Subcutaneous abdominal adipose tissue (tissue), 5 donors: ENCODE measurements around the gene OBSCN.

Experiments used
- H3K27ac ChIP-seq: one replicate; pipeline ENCODE4 v1.7.0; 2013; ENCODE audit warnings: low read depth, mild to moderate bottlenecking, inconsistent platforms, low read length, moderate library complexity
- H3K27me3 ChIP-seq, 5 donors: one replicate each; pipeline ENCODE4 v1.7.0; 2013; ENCODE audit warnings: low read length in 5 of 5, inconsistent platforms in 1 of 5; ENCODE audit not compliant: control insufficient read depth in 5 of 5, insufficient read depth in 4 of 5
- H3K36me3 ChIP-seq, 5 donors: one replicate each; pipeline ENCODE4 v1.7.0; 2013; ENCODE audit warnings: low read length in 5 of 5; ENCODE audit not compliant: control insufficient read depth in 5 of 5, insufficient read depth in 5 of 5
- H3K4me1 ChIP-seq, 5 donors: one replicate each; pipeline ENCODE4 v1.7.0; 2013; ENCODE audit warnings: low read length in 5 of 5, mild to moderate bottlenecking in 3 of 5, moderate library complexity in 1 of 5; ENCODE audit not compliant: control insufficient read depth in 5 of 5, insufficient read depth in 5 of 5
- H3K4me3 ChIP-seq, 5 donors: one replicate each; pipeline ENCODE4 v1.7.0; 2013; ENCODE audit warnings: low read length in 5 of 5, low read depth in 1 of 5
- H3K9ac ChIP-seq, 5 donors: one replicate each; pipeline ENCODE4 v1.7.0; 2013; ENCODE audit warnings: low read length in 5 of 5, mild to moderate bottlenecking in 4 of 5, moderate library complexity in 3 of 5
- H3K9me3 ChIP-seq, 5 donors: one replicate each; pipeline ENCODE4 v1.7.0; 2013; ENCODE audit warnings: low read length in 5 of 5; ENCODE audit not compliant: control insufficient read depth in 5 of 5
- donor health status: healthy.
- donor health status: healthy.
- donor health status: healthy.
- donor health status: healthy.
- donor health status: healthy.

Gene OBSCN

GRCh38 chr1:228272331-228272791, 64.5 kb downstream of the OBSCN start:
- Histone ChIP-seq H3K9me3 (no peaks in the 10 kb centered on the region), H3K27ac (no peak overlapping the region), H3K9ac (no peak overlapping the region), H3K4me3 (no peak overlapping the region), H3K4me1 (peaks cover 0 to 24% (median 18%) of the 10 kb centered on the region in 5 donors), H3K36me3 (peaks cover 0 to 14% (median 4%) of the 10 kb centered on the region in 5 donors), H3K27me3 (no peaks in the 10 kb centered on the region)

GRCh38 chr1:228272831-228273571, 65.2 kb downstream of the OBSCN start:
- Histone ChIP-seq H3K27ac (no peak overlapping the region), H3K4me1 (peaks cover 0 to 24% (median 18%) of the 10 kb centered on the region in 5 donors), H3K27me3 (no peaks in the 10 kb centered on the region), H3K9ac (no peak overlapping the region), H3K36me3 (peaks cover 0 to 14% (median 4%) of the 10 kb centered on the region in 5 donors), H3K9me3 (no peaks in the 10 kb centered on the region), H3K4me3 (no peak overlapping the region)

- Histone ChIP-seq H3K36me3 (peaks cover 0 to 10% (median 0%) of the 10 kb centered on the region in 5 donors), H3K27me3 (no peaks in the 10 kb centered on the region), H3K9me3 (no peaks in the 10 kb centered on the region), H3K9ac (no peak overlapping the region), H3K4me1 (peaks cover 0 to 24% (median 18%) of the 10 kb centered on the region in 5 donors), H3K27ac (no peak overlapping the region), H3K4me3 (no peak overlapping the region)
Measured at GRCh38 chr1:228273720-228274451, 66.0 kb downstream of the OBSCN start.

GRCh38 chr1:228274452-228275178, 66.8 kb downstream of the OBSCN start:
- H3K4me3 ChIP-seq: peak overlapping the region; percentile 73 to 83 (median 73)
- H3K36me3 ChIP-seq: peaks cover 0 to 10% (median 0%) of the 10 kb centered on the region in 5 donors
- no peak overlapping the region for H3K27ac ChIP-seq
- no peaks in the 10 kb centered on the region for H3K9me3 ChIP-seq
- peak overlapping the region in 2 of 5 donors; percentile 60 to 81 for H3K9ac ChIP-seq
- peaks cover 0 to 24% (median 18%) of the 10 kb centered on the region in 5 donors for H3K4me1 ChIP-seq
- no peaks in the 10 kb centered on the region for H3K27me3 ChIP-seq

- Histone ChIP-seq H3K27me3 (no peaks in the 10 kb centered on the region), H3K4me1 (peaks cover 0 to 24% (median 18%) of the 10 kb centered on the region in 5 donors), H3K9me3 (no peaks in the 10 kb centered on the region), H3K9ac (peak overlapping the region in 4 of 5 donors; percentile 34 to 81 (median 58)), H3K36me3 (peaks cover 0 to 14% (median 1%) of the 10 kb centered on the region in 5 donors), H3K27ac (no peak overlapping the region), H3K4me3 (peak overlapping the region; percentile 73 to 83 (median 73))
Measured at GRCh38 chr1:228275179-228275429, 67.3 kb downstream of the OBSCN start.

- Histone ChIP-seq H3K9me3 (no peaks in the 10 kb centered on the region), H3K4me1 (peaks cover 0 to 24% (median 18%) of the 10 kb centered on the region in 5 donors), H3K4me3 (peak overlapping the region; percentile 73 to 83 (median 73)), H3K9ac (peak overlapping the region in 4 of 5 donors; percentile 34 to 81 (median 58)), H3K27ac (no peak overlapping the region), H3K36me3 (peaks cover 0 to 16% (median 6%) of the 10 kb centered on the region in 5 donors), H3K27me3 (no peaks in the 10 kb centered on the region)
Measured at GRCh38 chr1:228275430-228276173, 67.8 kb downstream of the OBSCN start.

GRCh38 chr1:228276174-228276831, 68.5 kb downstream of the OBSCN start:
- peaks cover 0 to 19% (median 6%) of the 10 kb centered on the region in 5 donors for H3K36me3 ChIP-seq
- H3K9ac ChIP-seq: peak overlapping the region in 3 of 5 donors; percentile 35 to 52 (median 36)
- H3K9me3 ChIP-seq: no peaks in the 10 kb centered on the region
- peaks cover 0 to 24% (median 18%) of the 10 kb centered on the region in 5 donors for H3K4me1 ChIP-seq
- no peak overlapping the region for H3K27ac ChIP-seq
- no peaks in the 10 kb centered on the region for H3K27me3 ChIP-seq
- peak overlapping the region; percentile 45 to 83 (median 73) for H3K4me3 ChIP-seq

GRCh38 chr1:228276901-228277490, 69.2 kb downstream of the OBSCN start:
- peaks cover 0 to 24% (median 18%) of the 10 kb centered on the region in 5 donors for H3K4me1 ChIP-seq
- H3K36me3 ChIP-seq: peaks cover 0 to 21% (median 9%) of the 10 kb centered on the region in 5 donors
- no peaks in the 10 kb centered on the region for H3K27me3 ChIP-seq
- no peak overlapping the region for H3K9ac ChIP-seq
- H3K4me3 ChIP-seq: peak overlapping the region in 2 of 5 donors; percentile 73 to 83
- no peaks in the 10 kb centered on the region for H3K9me3 ChIP-seq
- no peak overlapping the region for H3K27ac ChIP-seq
